Islet precursor cell (in vitro differentiated cells): ENCODE results near the gene BDH1.

Experiments used
- DNase-seq: peaks from one replicate; pipeline ENCODE4 v3.0.0-alpha.2; 2018

Gene BDH1

GRCh38 chr3:197547306-197548011, 8.3 kb downstream of the BDH1 start:
- peak; percentile 73 for DNase-seq

- DNase-seq, result no peak
Observed at GRCh38 chr3:197546307-197547085, 9.3 kb downstream of the BDH1 start.

DNA sequence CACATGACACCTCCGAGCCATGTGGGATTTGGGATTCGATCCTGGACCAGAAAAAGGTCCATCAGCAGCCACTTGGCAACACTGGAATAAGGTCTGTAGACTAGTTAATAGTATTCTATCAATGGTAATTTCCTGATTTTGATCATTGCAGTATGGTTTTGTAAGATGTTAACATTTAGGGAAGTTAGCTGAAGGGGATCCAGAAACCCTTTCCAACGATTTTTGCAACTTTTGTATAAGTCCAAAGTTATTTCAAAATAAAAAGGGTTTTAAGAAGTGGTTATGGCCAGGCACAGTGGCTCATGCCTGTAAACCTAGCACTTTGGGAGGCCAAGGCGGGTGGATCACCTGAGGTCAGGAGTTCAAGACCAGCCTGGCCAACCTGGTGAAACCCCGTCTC, 10.2 kb downstream of the BDH1 start:
- no peak for DNase-seq

DNA sequence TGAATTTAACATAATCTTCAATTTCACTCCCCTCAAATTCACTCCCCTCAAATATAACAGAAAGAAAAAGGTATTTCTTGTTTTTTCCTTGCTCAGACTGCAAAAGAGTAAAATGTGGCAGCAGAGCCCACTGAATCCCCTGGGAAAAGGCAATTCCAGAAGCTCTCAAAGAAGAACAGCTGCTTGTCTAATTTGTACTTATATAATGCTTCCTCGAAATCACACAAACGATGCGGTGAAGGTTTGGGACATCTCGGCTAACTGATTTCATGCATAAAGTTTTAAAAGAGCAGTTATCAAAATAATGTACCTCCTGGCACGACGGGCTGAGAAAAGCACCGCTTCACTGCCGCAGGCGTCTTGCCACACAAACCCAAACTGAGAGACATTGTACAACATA, 10.7 kb downstream of the BDH1 start:
- DNase-seq, result no peak

- no peak for DNase-seq
Observed at GRCh38 chr3:197542741-197543454, 12.9 kb downstream of the BDH1 start.

DNA sequence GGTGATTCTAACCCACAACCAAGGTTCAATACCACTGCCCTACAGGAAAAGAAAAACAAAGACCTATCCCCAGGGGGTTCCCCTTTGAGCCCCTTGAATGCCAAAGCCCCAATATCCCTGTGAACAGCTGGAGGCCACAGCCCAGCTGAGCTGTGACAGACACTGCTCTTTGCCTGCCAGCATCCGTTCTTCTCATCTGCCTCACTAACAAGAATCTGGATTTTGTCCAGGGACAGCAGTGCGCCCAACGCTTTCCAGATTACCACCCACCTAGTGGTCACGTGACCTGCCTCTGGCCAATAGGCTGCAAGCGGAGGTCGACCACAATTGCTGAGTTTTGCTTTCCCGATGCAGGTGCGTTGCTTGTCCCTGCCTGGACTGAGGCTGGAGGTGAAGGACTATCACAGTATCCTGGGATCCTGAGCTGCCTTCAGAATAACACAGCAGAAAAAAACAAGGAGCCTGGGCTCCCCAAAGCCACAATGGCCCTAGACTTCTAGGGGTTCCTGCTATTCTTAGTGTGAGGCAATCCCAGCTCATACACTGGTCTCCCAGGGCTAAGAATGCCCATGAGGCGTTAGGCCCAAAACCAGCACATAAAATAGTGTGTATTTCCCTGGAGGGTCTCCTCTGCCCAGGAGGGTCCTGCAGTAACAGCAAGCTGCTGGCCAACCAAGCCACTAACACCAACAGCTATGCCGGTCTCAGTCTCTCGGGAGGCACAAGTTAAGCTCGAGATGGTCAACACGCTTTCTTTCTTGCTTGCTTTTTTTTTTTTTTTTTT, 13.8 kb downstream of the BDH1 start:
- peak; percentile 89 for DNase-seq

GRCh38 chr3:197540961-197541377, 14.8 kb downstream of the BDH1 start:
- peak; percentile 74 for DNase-seq

- DNase-seq, result peak; percentile 78
Observed at GRCh38 chr3:197539651-197540051, 16.1 kb downstream of the BDH1 start.

DNA sequence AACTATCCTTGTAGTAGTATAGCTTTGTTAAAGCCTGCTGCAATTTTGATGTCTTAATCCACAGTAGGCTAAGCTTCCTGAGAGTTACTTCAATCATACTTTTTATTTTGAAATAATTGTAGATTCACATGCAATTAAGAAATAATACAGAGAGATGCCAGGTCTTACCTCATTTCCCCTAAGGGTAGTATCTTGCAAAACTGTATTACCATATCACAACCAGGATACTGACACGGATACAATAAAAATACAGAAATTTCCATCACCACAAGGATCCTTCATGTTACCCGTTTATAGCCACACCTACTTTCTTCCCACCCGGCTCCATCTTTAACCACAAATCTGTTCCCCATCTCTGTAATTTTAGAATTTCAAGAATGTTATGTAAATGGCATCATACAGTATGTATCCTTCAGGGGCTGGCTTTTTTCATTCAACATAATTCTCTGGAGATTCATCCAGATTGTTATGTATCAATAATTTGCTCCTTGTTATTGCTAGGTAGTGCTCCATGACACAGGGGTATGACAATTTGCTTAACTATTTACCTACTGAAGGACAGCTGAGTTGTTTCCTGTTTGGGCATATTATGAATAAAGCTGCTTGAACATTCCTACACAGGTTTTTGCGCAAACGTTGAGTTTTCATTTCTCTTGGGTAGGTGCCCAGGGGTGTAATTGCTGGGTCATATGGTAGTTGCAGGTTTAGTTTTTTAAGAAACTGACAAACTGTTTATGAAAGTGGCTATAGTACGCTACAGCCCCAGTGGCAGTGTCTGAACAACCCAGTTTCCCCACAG, 21.6 kb downstream of the BDH1 start:
- no peak for DNase-seq

- peak; percentile 47 for DNase-seq
Observed at GRCh38 chr3:197533396-197533795, 22.4 kb downstream of the BDH1 start.

GRCh38 chr3:197532388-197532787, 23.4 kb downstream of the BDH1 start:
- peak; percentile 41 for DNase-seq

DNA sequence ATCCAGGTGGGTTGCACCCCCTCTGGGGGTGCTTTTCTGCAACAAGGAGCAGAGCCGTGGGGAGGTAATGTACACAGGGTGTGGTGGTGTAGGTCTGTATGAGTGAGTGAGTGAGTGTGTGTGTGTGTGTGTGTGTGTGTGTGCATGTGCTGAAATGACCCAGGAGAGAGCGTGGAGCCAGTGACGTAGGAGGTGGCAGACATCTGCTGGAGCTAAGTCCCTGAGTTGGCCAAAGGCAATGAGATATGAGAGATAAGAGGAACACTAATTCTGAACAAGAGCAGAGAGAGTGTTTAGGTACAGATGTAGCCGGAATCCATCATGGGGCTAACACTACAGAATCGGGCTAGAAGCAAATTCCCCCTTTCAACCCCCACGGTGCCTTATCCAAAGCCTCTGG, 27.6 kb downstream of the BDH1 start:
- DNase-seq, result peak; percentile 37

DNA sequence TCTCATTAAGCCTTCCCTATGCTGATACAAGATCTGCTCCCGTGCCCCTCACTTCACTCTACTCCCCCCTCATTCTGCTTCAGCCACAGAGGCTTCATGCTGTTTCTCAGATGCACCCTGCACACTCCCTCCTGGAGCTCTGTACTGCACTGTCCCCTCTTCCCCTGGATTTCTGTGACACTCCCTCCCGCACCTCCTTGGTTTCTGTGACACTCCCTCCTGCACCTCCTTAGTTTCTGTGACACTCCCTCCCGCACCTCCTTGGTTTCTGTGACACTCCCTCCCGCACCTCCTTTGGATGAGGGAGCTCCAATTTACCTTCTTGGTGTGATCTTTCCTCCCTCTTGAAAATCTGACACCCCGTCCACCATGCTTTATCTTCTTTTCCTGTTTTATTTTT, 28.2 kb downstream of the BDH1 start:
- no peak for DNase-seq

- no peak for DNase-seq
Observed at GRCh38 chr3:197525706-197526105, 30.1 kb downstream of the BDH1 start.

DNA sequence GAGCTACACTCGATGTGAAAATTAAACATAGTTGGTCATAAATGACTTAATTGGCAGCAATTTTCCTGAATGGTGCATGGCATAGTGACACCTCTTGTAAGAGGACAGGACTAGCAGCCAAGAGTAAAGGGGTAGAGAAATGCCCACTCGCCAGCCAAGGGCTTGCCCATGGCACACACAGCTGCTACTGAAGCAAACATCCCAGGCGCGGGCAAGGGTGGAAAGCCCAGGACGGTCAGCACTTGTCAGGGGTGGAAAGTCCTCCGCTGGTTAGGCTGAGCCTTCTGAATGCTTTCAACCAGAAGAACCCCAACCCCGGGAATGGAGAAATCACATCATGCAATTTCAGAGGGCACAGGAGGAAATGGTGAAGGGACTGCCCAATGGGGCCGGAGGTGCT, 31.6 kb downstream of the BDH1 start:
- no peak for DNase-seq

- DNase-seq, result no peak
Observed at GRCh38 chr3:197523526-197523925, 32.2 kb downstream of the BDH1 start.

DNA sequence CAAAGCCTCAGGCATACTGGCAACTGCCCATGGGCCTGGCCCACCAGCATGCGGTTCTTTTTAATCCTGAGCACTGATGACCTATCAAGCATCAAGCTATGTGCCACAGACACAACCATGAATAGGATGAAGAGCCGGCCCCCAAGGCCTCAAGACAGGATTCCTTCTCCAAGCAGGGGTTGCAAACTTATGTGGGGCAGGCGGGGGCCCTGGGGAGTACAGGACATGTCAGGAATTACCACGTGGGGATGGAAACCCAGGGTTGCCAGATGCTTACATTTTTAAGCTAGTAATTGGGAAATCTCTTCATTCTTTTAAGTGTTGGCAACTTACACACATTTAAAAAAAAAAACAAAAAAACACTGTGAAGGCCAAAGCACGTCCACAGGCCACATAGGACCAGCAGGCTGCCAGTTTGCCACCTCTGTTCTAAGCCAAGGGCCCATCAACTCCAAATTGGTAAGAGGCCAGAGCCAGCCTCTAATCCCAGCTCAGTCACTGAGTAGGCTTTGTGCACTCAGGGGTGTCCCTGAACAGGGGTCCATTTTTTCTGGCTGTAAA, 32.8 kb downstream of the BDH1 start:
- DNase-seq, result no peak

- no peak for DNase-seq
Observed at GRCh38 chr3:197522183-197522715, 33.5 kb downstream of the BDH1 start.

- no peak for DNase-seq
Observed at GRCh38 chr3:197521277-197522182, 34.2 kb downstream of the BDH1 start.
